Activated B cell treated with CpG ODN at 0.5 μM for 24 hours (primary cell): ENCODE measurements around the gene DAB1. TPM values are rescaled to one million over a fixed set of nuclear protein-coding genes. Genes with fewer than 3 reads are reported as not detected.

Source experiments
- ATAC-seq: fragments of 200-7000 bp; cut with Tn5 transposase; one replicate; pipeline ENCODE4 v1.10.0; 2021; ENCODE audit warnings: low read depth, mild to moderate bottlenecking, moderate library complexity
- CTCF ChIA-PET: fragments of 350-600 bp; sonication (Branson Sonifier 250); formaldehyde crosslinking; loops from one replicate; lab custom pipeline; 2021; ENCODE audit warnings: antibody characterized with exemption; lab: Charles Lee
- POLR2A ChIA-PET: fragments of 350-600 bp; sonication (Branson Sonifier 250); formaldehyde crosslinking; loops from one replicate; lab custom pipeline; 2021; ENCODE audit warnings: antibody characterized with exemption; lab: Charles Lee
- DNase-seq: peaks from one replicate; pipeline ENCODE4 v3.0.0; 2022
- H3K27ac Mint-ChIP-seq: one replicate; pipeline ENCODE4 v1.8.0; 2020; ENCODE audit warnings: mixed read lengths
- H3K27me3 Mint-ChIP-seq: one replicate; pipeline ENCODE4 v1.8.0; 2021; ENCODE audit warnings: mixed read lengths
- H3K36me3 Mint-ChIP-seq: one replicate; pipeline ENCODE4 v1.8.0; 2021; ENCODE audit warnings: low read depth, mixed read lengths
- H3K4me1 Mint-ChIP-seq: one replicate; pipeline ENCODE4 v1.8.0; 2021; ENCODE audit warnings: mixed read lengths
- H3K4me3 Mint-ChIP-seq: one replicate; pipeline ENCODE4 v1.8.0; 2020; ENCODE audit warnings: mild to moderate bottlenecking, mixed read lengths
- H3K9me3 Mint-ChIP-seq: one replicate; pipeline ENCODE4 v1.8.0; 2020; ENCODE audit warnings: mixed read lengths
- intact Hi-C: fragments of 100-400 bp; cut with micrococcal nuclease; formaldehyde crosslinking; loops from one replicate; pipeline ENCODE4 v1.15.1; 2024
- total RNA-seq: library from RNA; stranded (reverse); gene quantifications from 2 replicates; pipeline ENCODE4 v1.2.3, GENCODE V29; 2022
- TF ChIP-seq, protein P1 (sequence below): fragments of 200-600 bp; IDR thresholded peaks from one replicate; pipeline ENCODE4 v1.8.0; 2022; ENCODE audit warnings: antibody characterized with exemption, mild to moderate bottlenecking

DAB1 gene
- total RNA-seq, 1 donor from 2014 or later: not detected

DNA sequence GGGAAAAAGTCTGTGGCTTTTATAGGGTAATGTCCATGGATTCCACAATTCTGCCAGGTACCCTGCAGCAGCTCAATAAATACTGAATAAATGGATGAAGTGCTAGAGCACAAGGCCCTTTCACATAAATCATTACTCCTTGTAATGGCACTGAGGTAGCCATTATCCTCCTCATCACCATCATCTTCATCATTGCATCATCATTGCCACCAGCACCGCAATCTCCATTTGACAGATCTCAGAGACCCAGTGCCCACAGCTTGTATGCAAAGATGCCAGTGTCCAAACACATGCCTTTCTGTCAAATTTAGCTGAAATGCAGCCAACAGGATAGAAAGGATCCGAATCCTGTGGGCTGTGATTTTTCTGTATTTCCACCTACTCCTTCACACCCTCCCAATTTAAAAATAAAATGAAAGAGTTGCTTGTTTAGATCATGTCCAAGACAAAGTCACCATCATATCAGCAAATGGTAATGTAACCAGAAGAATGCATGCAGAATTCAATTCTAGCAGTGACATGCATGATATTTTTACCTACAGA, 17.4 kb downstream of the DAB1 start:
- no peaks in the 10 kb centered on the region for H3K9me3 Mint-ChIP-seq
- no peaks in the 10 kb centered on the region for H3K4me1 Mint-ChIP-seq
- intact Hi-C loops: no loop called here
- no peaks in the 10 kb centered on the region for H3K27me3 Mint-ChIP-seq
- ChIA-PET CTCF (no interaction called here), POLR2A (no interaction called here)
- DNase-seq (no peak), ATAC-seq (no peak)
- no peak overlapping the region for H3K4me3 Mint-ChIP-seq
- TF ChIP-seq, protein P1, sequence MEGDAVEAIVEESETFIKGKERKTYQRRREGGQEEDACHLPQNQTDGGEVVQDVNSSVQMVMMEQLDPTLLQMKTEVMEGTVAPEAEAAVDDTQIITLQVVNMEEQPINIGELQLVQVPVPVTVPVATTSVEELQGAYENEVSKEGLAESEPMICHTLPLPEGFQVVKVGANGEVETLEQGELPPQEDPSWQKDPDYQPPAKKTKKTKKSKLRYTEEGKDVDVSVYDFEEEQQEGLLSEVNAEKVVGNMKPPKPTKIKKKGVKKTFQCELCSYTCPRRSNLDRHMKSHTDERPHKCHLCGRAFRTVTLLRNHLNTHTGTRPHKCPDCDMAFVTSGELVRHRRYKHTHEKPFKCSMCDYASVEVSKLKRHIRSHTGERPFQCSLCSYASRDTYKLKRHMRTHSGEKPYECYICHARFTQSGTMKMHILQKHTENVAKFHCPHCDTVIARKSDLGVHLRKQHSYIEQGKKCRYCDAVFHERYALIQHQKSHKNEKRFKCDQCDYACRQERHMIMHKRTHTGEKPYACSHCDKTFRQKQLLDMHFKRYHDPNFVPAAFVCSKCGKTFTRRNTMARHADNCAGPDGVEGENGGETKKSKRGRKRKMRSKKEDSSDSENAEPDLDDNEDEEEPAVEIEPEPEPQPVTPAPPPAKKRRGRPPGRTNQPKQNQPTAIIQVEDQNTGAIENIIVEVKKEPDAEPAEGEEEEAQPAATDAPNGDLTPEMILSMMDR: no peak
- no peak overlapping the region for H3K27ac Mint-ChIP-seq
- no peaks in the 10 kb centered on the region for H3K36me3 Mint-ChIP-seq

- H3K27ac Mint-ChIP-seq: no peak overlapping the region
- intact Hi-C loops: no loop called here
- DNase-seq (no peak), ATAC-seq (no peak)
- H3K36me3 Mint-ChIP-seq: no peaks in the 10 kb centered on the region
- POLR2A ChIA-PET: no interaction called here
- H3K4me3 Mint-ChIP-seq: no peak overlapping the region
- CTCF ChIA-PET: no interaction called here
- no peaks in the 10 kb centered on the region for H3K9me3 Mint-ChIP-seq
- H3K27me3 Mint-ChIP-seq: no peaks in the 10 kb centered on the region
- TF ChIP-seq, protein P1: no peak
- H3K4me1 Mint-ChIP-seq: no peaks in the 10 kb centered on the region
These were observed 19.0 kb downstream of the DAB1 start for GRCh38 chr1:57404884-57405283.

DNA sequence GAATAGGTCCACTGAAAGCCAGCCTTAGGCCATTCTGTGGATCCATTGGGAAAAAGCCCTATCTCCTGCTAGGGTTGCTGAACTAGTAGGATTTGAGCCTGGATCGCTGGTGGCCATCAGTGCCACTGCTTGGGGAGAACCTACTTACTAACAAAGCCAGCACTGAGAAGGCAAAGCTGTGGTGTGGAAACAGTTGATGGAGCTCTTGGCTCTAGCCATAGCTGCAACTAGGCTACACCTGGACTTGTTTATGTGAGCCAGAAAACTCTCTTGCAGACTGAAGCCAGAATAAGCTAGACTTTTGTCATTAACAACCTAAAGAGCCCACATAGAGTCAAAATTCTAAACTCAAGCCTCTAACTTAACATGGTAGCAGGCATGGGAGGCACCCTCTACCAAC, 20.7 kb downstream of the DAB1 start:
- DNase-seq: no peak
- ChIA-PET POLR2A (no interaction called here), CTCF (no interaction called here)
- Mint-ChIP-seq H3K27me3 (no peaks in the 10 kb centered on the region), H3K4me3 (no peak overlapping the region), H3K27ac (no peak overlapping the region), H3K9me3 (no peaks in the 10 kb centered on the region), H3K4me1 (no peaks in the 10 kb centered on the region), H3K36me3 (no peaks in the 10 kb centered on the region)
- TF ChIP-seq, protein P1: no peak
- intact Hi-C loops: no loop called here
- no peak for ATAC-seq

- ATAC-seq: no peak
These were observed 22.2 kb downstream of the DAB1 start for GRCh38 chr1:57401671-57402070.

DNA sequence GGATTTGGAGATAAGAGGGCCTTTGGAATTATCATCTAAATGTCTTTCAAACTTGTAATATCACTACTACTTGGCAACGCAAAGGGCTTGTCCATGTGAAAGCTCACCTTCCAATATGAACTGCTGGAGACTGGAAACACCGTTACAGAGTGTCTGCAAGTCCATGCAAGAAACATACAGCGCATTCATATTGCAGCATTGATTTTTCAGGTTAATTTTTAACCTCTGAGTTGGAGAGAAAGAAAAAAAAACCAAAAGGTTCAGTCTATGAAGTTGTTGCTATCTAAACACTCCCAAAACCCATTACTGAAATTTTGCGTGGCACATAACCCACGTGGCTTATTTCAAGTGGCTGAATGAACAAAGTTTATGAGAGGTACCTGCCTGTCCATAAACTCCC, 23.8 kb downstream of the DAB1 start:
- intact Hi-C loops: no loop called here
- no peaks in the 10 kb centered on the region for H3K9me3 Mint-ChIP-seq

More at GRCh38 chr1:57401671-57402070, 22.2 kb downstream of the DAB1 start:
- no peak for DNase-seq
- Mint-ChIP-seq H3K4me1 (no peaks in the 10 kb centered on the region), H3K27ac (no peak overlapping the region), H3K9me3 (no peaks in the 10 kb centered on the region), H3K36me3 (no peaks in the 10 kb centered on the region), H3K27me3 (no peaks in the 10 kb centered on the region), H3K4me3 (no peak overlapping the region)
- ChIA-PET POLR2A (no interaction called here), CTCF (no interaction called here)
- TF ChIP-seq, protein P1: no peak
- intact Hi-C loops: no loop called here

More for the DNA sequence above, 23.8 kb downstream of the DAB1 start:
- TF ChIP-seq, protein P1: no peak
- DNase-seq (no peak), ATAC-seq (no peak)
- ChIA-PET CTCF (no interaction called here), POLR2A (no interaction called here)
- no peaks in the 10 kb centered on the region for H3K36me3 Mint-ChIP-seq
- no peak overlapping the region for H3K27ac Mint-ChIP-seq
- no peaks in the 10 kb centered on the region for H3K27me3 Mint-ChIP-seq
- no peaks in the 10 kb centered on the region for H3K4me1 Mint-ChIP-seq
- no peak overlapping the region for H3K4me3 Mint-ChIP-seq
